ENCODE data around the gene TMC1.
"Not testable (repeated sequence)": the region's sequence is repeated elsewhere in the genome, so short reads cannot be mapped to it uniquely, and the experiment has no call there.

TMC1 gene

DNA sequence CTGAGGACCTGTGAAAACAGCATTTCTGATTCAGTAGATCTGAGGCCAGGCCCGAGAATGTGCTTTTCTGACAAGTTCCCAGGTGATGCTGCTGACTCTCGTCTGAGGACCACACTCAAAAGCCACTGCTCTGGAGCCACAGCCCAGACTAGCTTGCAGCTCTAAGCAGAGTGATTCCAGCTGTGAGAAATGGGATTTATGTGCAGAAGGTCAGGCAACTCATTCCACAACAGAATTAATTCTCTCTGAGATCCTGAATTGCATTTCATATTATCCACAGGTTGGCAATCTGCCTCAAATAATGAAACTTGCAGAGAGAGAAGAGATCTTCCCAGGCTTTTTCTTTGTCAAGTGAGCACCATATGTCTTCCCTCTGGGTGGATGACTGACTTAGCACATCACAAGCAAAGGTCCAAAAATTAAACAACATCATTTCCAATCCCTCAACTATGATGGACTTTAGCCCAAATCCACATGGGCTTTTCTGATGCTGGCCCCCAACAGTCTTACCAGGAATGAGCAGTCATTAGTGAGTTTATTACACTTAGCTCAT lies 291.2 kb downstream of the TMC1 start:
- no peak overlapping the region for H3K27ac Mint-ChIP-seq
- no peaks in the 10 kb centered on the region for H3K4me1 Mint-ChIP-seq
- DNase-seq (no peak), ATAC-seq (no peak)
- no peaks in the 10 kb centered on the region for H3K27me3 Mint-ChIP-seq
- H3K9me3 Mint-ChIP-seq = no peaks in the 10 kb centered on the region
- H3K4me3 Mint-ChIP-seq = no peak overlapping the region

DNA sequence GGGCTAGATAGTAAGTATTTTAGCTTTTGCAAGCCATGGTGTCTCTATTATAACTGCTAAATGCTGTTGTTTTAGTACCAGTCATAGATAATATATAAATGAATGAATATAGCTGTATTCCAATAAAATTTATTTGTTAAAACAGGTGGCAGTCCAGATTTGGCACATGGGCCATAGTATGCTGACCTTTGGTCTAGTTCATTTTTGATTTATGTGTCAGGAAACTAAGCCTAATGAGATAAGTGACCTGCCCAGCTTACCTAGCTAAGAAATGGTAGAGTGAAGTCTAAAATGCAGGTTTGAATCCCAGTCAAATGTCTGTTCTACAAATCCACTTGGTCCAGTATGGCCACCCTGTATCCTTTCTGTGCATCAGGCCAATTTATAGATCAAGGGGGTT lies 292.1 kb downstream of the TMC1 start:
- H3K9me3 Mint-ChIP-seq = no peaks in the 10 kb centered on the region
- no peaks in the 10 kb centered on the region for H3K27me3 Mint-ChIP-seq
- no peak for ATAC-seq
- H3K4me3 Mint-ChIP-seq = no peak overlapping the region
- DNase-seq = no peak
- no peak overlapping the region for H3K27ac Mint-ChIP-seq
- no peaks in the 10 kb centered on the region for H3K4me1 Mint-ChIP-seq

DNA sequence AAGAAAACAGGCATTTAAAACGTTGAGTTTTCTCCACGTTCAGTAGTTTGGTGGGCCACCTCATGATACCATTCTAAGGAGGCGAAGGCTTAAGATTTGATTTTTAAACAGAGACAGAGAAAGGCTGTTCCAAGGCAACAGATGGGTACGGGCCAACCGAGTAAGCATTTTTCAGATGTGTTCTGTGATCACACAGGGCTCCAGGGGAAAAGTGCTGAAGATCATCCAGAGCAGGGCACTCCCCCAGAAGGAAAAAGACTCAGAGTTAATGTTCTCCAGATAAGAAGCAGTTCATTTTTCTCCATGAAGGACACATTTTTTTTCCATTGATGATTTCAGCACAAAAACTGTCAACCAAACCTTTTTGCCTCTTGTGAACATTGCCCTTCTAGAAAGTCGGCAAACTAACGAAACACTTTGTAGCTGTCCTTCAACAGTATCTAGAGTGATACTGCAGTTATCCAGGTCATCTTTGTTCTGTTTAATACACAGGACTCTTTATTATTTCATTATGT lies 292.7 kb downstream of the TMC1 start:
- DNase-seq (no peak), ATAC-seq (no peak)
- no peaks in the 10 kb centered on the region for H3K27me3 Mint-ChIP-seq
- no peaks in the 10 kb centered on the region for H3K9me3 Mint-ChIP-seq
- H3K27ac Mint-ChIP-seq = no peak overlapping the region
- H3K4me1 Mint-ChIP-seq = no peaks in the 10 kb centered on the region
- no peak overlapping the region for H3K4me3 Mint-ChIP-seq

- ATAC-seq (no peak), DNase-seq (no peak)
- no peak overlapping the region for H3K27ac Mint-ChIP-seq
- no peaks in the 10 kb centered on the region for H3K4me1 Mint-ChIP-seq
- H3K27me3 Mint-ChIP-seq = peaks cover 12% of the 10 kb centered on the region
- no peak overlapping the region for H3K4me3 Mint-ChIP-seq
- H3K9me3 Mint-ChIP-seq = no peaks in the 10 kb centered on the region
Observed at GRCh38 chr9:72816666-72817065, 295.3 kb downstream of the TMC1 start.

- no peaks in the 10 kb centered on the region for H3K9me3 Mint-ChIP-seq
- H3K4me3 Mint-ChIP-seq = no peak overlapping the region
- H3K27ac Mint-ChIP-seq = no peak overlapping the region
- peaks cover 12% of the 10 kb centered on the region for H3K27me3 Mint-ChIP-seq
- no peak for DNase-seq
- no peak for ATAC-seq
- no peaks in the 10 kb centered on the region for H3K4me1 Mint-ChIP-seq
Observed at GRCh38 chr9:72817413-72817812, 296.0 kb downstream of the TMC1 start.

GRCh38 chr9:72818385-72818784 lies 297.0 kb downstream of the TMC1 start:
- ATAC-seq (no peak), DNase-seq (no peak)
- peaks cover 12% of the 10 kb centered on the region for H3K27me3 Mint-ChIP-seq
- no peaks in the 10 kb centered on the region for H3K4me1 Mint-ChIP-seq
- H3K4me3 Mint-ChIP-seq = no peak overlapping the region
- H3K9me3 Mint-ChIP-seq = no peaks in the 10 kb centered on the region
- no peak overlapping the region for H3K27ac Mint-ChIP-seq

DNA sequence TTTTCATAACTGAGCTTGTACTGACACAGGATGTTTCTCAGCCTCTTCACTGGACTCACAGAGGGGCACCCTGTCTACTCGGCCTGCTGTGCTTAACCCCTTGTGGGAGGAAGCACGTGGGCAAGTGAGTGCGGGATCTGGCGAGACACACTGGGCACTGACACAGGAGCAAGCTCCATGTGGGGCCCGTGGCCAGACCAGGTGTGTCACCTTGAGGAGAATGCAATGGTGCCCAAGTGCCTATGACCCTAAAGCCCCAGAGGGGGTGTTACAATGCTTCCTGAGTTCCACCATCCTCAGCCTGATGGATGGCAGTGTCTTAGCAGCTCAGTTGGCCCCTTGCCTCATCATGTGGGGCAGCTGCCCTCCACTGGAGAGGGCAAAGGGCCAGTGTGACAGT lies 302.6 kb downstream of the TMC1 start:
- DNase-seq (no peak), ATAC-seq (no peak)
- no peak overlapping the region for H3K27ac Mint-ChIP-seq
- H3K27me3 Mint-ChIP-seq = peaks cover 30% of the 10 kb centered on the region
- H3K4me1 Mint-ChIP-seq = no peaks in the 10 kb centered on the region
- H3K4me3 Mint-ChIP-seq = no peak overlapping the region
- no peaks in the 10 kb centered on the region for H3K9me3 Mint-ChIP-seq

GRCh38 chr9:72826996-72827949 lies 305.9 kb downstream of the TMC1 start:
- Mint-ChIP-seq H3K4me1 (no peaks in the 10 kb centered on the region), H3K27ac (no peak overlapping the region), H3K9me3 (no peaks in the 10 kb centered on the region), H3K27me3 (peaks cover 19% of the 10 kb centered on the region), H3K4me3 (no peak overlapping the region)
- DNase-seq (no peak), ATAC-seq (no peak)

DNA sequence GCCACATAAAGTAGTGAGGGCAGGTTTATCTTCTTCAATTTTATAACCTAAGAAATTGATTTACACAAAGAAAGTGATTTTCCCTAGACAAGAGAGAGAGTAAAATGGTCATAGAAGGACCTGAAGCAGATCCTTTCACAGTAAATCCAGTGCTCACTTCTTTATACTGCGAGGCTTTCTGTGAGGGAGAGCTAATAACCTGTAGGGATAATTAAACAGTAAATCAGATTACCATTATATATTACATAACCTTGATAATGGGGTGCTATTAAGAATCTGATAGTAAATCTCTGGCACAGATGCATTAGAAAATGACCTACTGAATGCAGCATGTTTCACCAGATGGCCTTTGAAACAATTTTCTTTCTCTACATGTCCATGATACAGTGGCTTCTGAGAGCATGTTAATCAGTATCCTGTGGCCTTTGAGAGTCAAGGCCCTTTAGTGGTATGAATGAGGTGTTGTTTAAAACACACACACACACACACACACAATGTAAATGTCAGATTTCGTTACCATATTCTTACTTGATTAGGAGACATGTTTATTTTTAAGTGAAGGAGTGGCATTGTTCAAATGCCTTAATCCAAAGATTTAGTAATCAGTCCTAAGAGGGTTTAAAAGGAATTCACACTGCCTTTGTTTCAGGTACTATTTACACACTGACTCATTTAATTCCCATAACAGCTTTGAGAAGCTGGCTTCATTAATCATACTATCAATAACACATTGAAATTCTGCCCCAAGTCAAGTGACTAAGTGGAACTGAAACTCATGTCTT lies 306.7 kb downstream of the TMC1 start:
- Mint-ChIP-seq H3K9me3 (no peaks in the 10 kb centered on the region), H3K27ac (no peak overlapping the region), H3K4me3 (no peak overlapping the region), H3K4me1 (no peaks in the 10 kb centered on the region), H3K27me3 (peaks cover 19% of the 10 kb centered on the region)
- ATAC-seq (no peak), DNase-seq (no peak)

DNA sequence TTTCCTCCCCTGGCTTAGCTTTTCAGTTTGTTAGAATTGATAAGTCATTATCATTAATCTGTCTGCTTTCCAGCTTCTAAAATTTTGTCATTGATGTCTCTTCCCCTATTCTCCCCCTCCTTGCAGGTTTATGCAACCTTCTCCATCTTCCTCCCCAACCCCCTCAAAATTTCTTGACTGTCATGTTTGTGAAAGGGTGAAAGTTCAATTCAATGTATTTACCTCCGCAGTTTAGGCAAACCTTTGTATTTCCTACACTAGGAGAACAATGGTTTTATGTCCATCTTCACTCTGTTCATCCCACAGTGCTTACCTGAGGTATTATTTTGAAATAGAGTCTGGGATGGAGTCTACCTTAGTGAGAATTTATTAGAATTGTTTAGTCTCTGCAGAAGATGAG lies 313.6 kb downstream of the TMC1 start:
- Mint-ChIP-seq H3K27me3 (peaks cover 33% of the 10 kb centered on the region), H3K4me3 (no peak overlapping the region)
- no peak for ATAC-seq

DNA sequence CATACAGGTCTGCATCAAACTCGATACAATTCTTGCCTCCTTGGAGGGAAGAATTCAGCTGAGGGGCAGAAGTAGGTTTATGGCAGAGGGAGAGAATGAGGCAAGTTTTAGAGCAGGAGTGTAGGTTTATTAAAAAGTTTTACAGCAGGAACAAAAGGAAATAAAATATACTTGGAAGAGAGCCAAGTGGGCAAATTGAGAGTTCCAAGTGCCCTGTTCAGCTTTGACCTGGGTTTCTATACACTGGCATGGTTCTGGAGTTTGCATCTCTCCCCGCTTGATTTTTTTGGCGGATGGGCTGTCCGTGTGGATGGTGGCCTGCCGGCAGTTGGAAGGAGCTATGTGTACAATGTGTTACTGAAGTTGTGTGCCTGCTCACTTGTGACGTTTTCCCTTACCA lies 315.4 kb downstream of the TMC1 start:
- Mint-ChIP-seq H3K27me3 (peaks cover 33% of the 10 kb centered on the region), H3K27ac (no peak overlapping the region), H3K4me3 (no peak overlapping the region), H3K9me3 (no peaks in the 10 kb centered on the region), H3K4me1 (no peaks in the 10 kb centered on the region)
- no peak for ATAC-seq
- DNase-seq = no peak

More for the DNA sequence above, 313.6 kb downstream of the TMC1 start:
- Mint-ChIP-seq H3K4me1 (no peaks in the 10 kb centered on the region), H3K27ac (no peak overlapping the region), H3K9me3 (no peaks in the 10 kb centered on the region)
- no peak for DNase-seq

GRCh38 chr9:72839085-72839484 lies 317.7 kb downstream of the TMC1 start:
- no peak overlapping the region for H3K27ac Mint-ChIP-seq
- no peak for DNase-seq
- peaks cover 31% of the 10 kb centered on the region for H3K27me3 Mint-ChIP-seq
- H3K9me3 Mint-ChIP-seq = peaks cover 0 to under 1% of the 10 kb centered on the region in 2 donors
- H3K4me3 Mint-ChIP-seq = no peak overlapping the region
- H3K4me1 Mint-ChIP-seq = no peaks in the 10 kb centered on the region
- no peak for ATAC-seq

- H3K27ac Mint-ChIP-seq = no peak overlapping the region
- H3K9me3 Mint-ChIP-seq = peaks cover 10 to 16% of the 10 kb centered on the region in 2 donors
- peaks cover 5% of the 10 kb centered on the region for H3K27me3 Mint-ChIP-seq
- no peak for ATAC-seq
- H3K4me3 Mint-ChIP-seq = no peak overlapping the region
- no peaks in the 10 kb centered on the region for H3K4me1 Mint-ChIP-seq
- no peak for DNase-seq
Observed at GRCh38 chr9:72843520-72844439, 322.4 kb downstream of the TMC1 start.

GRCh38 chr9:72844440-72844768 lies 323.0 kb downstream of the TMC1 start:
- ATAC-seq (no peak), DNase-seq (no peak)
- H3K27ac Mint-ChIP-seq = no peak overlapping the region
- no peak overlapping the region for H3K4me3 Mint-ChIP-seq
- peaks cover 7% of the 10 kb centered on the region for H3K27me3 Mint-ChIP-seq
- H3K4me1 Mint-ChIP-seq = no peaks in the 10 kb centered on the region
- peaks cover 10 to 16% of the 10 kb centered on the region in 2 donors for H3K9me3 Mint-ChIP-seq

GRCh38 chr9:72845052-72845451 lies 323.6 kb downstream of the TMC1 start:
- H3K27ac Mint-ChIP-seq, ATAC-seq, H3K27me3 Mint-ChIP-seq, H3K4me3 Mint-ChIP-seq, DNase-seq, H3K4me1 Mint-ChIP-seq: not testable (repeated sequence)
- H3K9me3 Mint-ChIP-seq = peaks cover 10 to 16% of the 10 kb centered on the region in 2 donors

Data from stimulated activated naive CD8-positive, alpha-beta T cell treated with anti-CD3 and anti-CD28 coated beads, Interleukin-15, amount 100 ng/mL, for 72 hours (primary cell).